ENCODE measurements around the gene RFX1.

GRCh38 chr19:13985771-13986347 lies 20.3 kb downstream of the RFX1 start:
- TF ChIP-seq CTCF (IDR thresholded peaks at IDR 0.05; ENCODE audit: low read length) (no peak), EZH2phosphoT487 (IDR thresholded peaks at IDR 0.05; ENCODE audit: low read length) (no peak), EZH2 (optimal IDR thresholded peaks at IDR 0.05; ENCODE audit: low read depth, low read length) (no peak)

Data from MM.1S (cell line).